ENCODE data around the gene IFI16. TPM values are rescaled to one million over a fixed set of nuclear protein-coding genes. Genes with fewer than 3 reads are reported as not detected.

The IFI16 gene
- total and polyA plus RNA-seq, 2 donors (not counting 3 experiments of a cell fraction or from before 2014, with no cell fraction given): 52.8 to 183 TPM

DNA sequence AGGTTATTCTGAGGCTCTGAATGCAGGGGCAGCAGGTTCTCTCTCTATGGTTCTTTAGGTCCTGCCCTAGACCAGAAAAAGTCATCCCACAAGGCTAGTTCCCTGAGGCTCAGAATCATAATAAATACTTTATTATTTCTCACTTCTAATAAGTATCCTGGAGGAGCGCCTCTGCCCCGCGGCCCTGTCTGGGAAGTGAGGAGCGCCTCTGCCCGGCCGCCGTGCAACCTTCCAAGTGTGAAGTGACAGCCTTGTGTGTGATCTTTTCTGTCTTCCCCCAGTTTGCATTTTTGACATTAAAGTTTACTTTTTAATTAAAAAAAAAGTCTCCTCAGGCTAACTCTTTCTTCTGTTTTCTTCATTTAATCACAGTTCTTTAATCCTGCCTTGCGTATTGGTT is 55.4 kb downstream of the IFI16 start:
- CTCF ChIA-PET: no interaction called here

DNA sequence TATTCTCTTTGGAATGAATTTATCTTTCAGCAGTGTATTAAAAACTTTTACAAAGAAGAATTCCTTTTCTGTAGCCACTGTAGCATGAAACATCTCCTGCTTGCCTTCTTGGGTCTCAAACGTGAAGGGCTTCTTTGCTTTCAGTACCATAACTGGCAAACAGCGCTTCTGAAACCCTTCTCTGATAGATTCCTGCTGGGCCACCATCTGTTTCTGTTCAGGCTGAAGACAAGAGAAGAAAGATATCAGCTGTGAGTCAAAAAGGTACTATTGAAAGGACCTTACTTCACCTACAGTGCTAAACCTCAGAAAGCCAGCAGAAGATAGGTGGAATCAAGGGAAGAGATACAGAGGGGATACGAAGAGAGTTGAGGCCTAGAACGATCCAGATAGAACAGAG is 56.4 kb downstream of the IFI16 start:
- H3K27me3 ChIP-seq (ENCODE audit: control insufficient read depth in 2 of 2, insufficient read depth in 2 of 2, low read length in 2 of 2): peaks cover 0 to 2% of the 10 kb centered on the region in 2 experiments
- no peak overlapping the region for H3K9ac ChIP-seq (replicated peaks; ENCODE audit: extremely low read depth, insufficient read depth, low read length)
- ChIA-PET POLR2A (no interaction called here), CTCF (no interaction called here)
- H3K36me3 ChIP-seq (ENCODE audit: control insufficient read depth in 2 of 2, extremely low read depth in 1 of 2, insufficient read depth in 2 of 2, low read length in 2 of 2): no peaks in the 10 kb centered on the region
- H3K4me2 ChIP-seq (ENCODE audit: insufficient read depth, low read length): no peak overlapping the region
- intact Hi-C loops (cut with micrococcal nuclease): no loop called here
- no peak overlapping the region for H3K4me3 ChIP-seq (replicated peaks in 1 of 3; ENCODE audit: insufficient read depth in 1 of 3, low read depth in 1 of 3, low read length in 3 of 3)
- TF ChIP-seq, protein P1, sequence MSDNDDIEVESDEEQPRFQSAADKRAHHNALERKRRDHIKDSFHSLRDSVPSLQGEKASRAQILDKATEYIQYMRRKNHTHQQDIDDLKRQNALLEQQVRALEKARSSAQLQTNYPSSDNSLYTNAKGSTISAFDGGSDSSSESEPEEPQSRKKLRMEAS (IDR thresholded peaks at IDR 0.05; ENCODE audit: insufficient read depth, insufficient read length): no peak
- TF ChIP-seq, protein P2, sequence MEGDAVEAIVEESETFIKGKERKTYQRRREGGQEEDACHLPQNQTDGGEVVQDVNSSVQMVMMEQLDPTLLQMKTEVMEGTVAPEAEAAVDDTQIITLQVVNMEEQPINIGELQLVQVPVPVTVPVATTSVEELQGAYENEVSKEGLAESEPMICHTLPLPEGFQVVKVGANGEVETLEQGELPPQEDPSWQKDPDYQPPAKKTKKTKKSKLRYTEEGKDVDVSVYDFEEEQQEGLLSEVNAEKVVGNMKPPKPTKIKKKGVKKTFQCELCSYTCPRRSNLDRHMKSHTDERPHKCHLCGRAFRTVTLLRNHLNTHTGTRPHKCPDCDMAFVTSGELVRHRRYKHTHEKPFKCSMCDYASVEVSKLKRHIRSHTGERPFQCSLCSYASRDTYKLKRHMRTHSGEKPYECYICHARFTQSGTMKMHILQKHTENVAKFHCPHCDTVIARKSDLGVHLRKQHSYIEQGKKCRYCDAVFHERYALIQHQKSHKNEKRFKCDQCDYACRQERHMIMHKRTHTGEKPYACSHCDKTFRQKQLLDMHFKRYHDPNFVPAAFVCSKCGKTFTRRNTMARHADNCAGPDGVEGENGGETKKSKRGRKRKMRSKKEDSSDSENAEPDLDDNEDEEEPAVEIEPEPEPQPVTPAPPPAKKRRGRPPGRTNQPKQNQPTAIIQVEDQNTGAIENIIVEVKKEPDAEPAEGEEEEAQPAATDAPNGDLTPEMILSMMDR (IDR thresholded peaks at IDR 0.05; ENCODE audit: extremely low read depth in 1 of 2, insufficient read depth in 1 of 2, low read depth in 1 of 2, low read length in 2 of 2): no peak
- TF ChIP-seq POLR2AphosphoS5 (IDR thresholded peaks at IDR 0.05; ENCODE audit: insufficient read depth, low read depth, low read length) (no peak), POLR2A (IDR thresholded peaks at IDR 0.05; ENCODE audit: low read depth, low read length) (no peak), MYC (IDR thresholded peaks at IDR 0.05; ENCODE audit: low read depth, low read length) (no peak), GATA2 (IDR thresholded peaks at IDR 0.05; ENCODE audit: insufficient read depth, insufficient read length, low read depth, low read length) (no peak), EZH2 (IDR thresholded peaks at IDR 0.05; ENCODE audit: borderline replicate concordance, low read depth, low read length, severe bottlenecking) (no peak), JUN (IDR thresholded peaks at IDR 0.05; ENCODE audit: borderline replicate concordance, insufficient read depth, insufficient read length, low read depth) (no peak), FOS (IDR thresholded peaks at IDR 0.05; ENCODE audit: borderline replicate concordance, insufficient read depth, low read length) (no peak)
- BruUV-seq (replicated peaks): no TSS peak
- H3K9me1 ChIP-seq (replicated peaks; ENCODE audit: control insufficient read depth, extremely low read depth, insufficient read depth, low read length): no peaks in the 10 kb centered on the region
- DNase-seq (ENCODE audit: low read depth, low spot score) (no peak), FAIRE-seq (no peak)
- dilution Hi-C loops (cut with MboI; ENCODE audit: extremely low pct_ligation_motif_present, low sequenced_read_pairs): no loop called here
- no peaks in the 10 kb centered on the region for H4K20me1 ChIP-seq (replicated peaks; ENCODE audit: control insufficient read depth, extremely low read depth, insufficient read depth, low read length)
- no peak overlapping the region for H2AFZ ChIP-seq (ENCODE audit: low read depth, low read length)
- H3K27ac ChIP-seq (ENCODE audit: insufficient read depth, low read depth, low read length): no peak overlapping the region
- no peaks in the 10 kb centered on the region for H3K79me2 ChIP-seq (ENCODE audit: control insufficient read depth, insufficient read depth, low read length)
- H3K4me1 ChIP-seq (ENCODE audit: control insufficient read depth, extremely low read depth, insufficient read depth, low read length): peaks cover 8% of the 10 kb centered on the region
- H3K9me3 ChIP-seq (replicated peaks; ENCODE audit: control insufficient read depth, insufficient read depth, low read length): no peaks in the 10 kb centered on the region

More for the DNA sequence above, 55.4 kb downstream of the IFI16 start:
- TF ChIP-seq GATA2 (IDR thresholded peaks at IDR 0.05; ENCODE audit: insufficient read depth, insufficient read length, low read depth, low read length): no peak
- H3K36me3 ChIP-seq (ENCODE audit: control insufficient read depth in 2 of 2, extremely low read depth in 1 of 2, insufficient read depth in 2 of 2, low read length in 2 of 2): no peaks in the 10 kb centered on the region
- no TSS peak for BruUV-seq (replicated peaks)
- H3K27me3 ChIP-seq (ENCODE audit: control insufficient read depth in 2 of 2, insufficient read depth in 2 of 2, low read length in 2 of 2): peaks cover 0 to 2% of the 10 kb centered on the region in 2 experiments
- POLR2A ChIA-PET: no interaction called here
- H2AFZ ChIP-seq (ENCODE audit: low read depth, low read length): no peak overlapping the region
- FAIRE-seq (no peak), DNase-seq (ENCODE audit: low read depth, low spot score) (no peak)
- H3K9me1 ChIP-seq (replicated peaks; ENCODE audit: control insufficient read depth, extremely low read depth, insufficient read depth, low read length): no peaks in the 10 kb centered on the region
- H3K4me2 ChIP-seq (ENCODE audit: insufficient read depth, low read length): no peak overlapping the region
- dilution Hi-C loops (cut with MboI; ENCODE audit: extremely low pct_ligation_motif_present, low sequenced_read_pairs) (no loop called here), intact Hi-C loops (cut with micrococcal nuclease) (no loop called here)
- H3K79me2 ChIP-seq (ENCODE audit: control insufficient read depth, insufficient read depth, low read length): no peaks in the 10 kb centered on the region
- H3K4me3 ChIP-seq (replicated peaks in 1 of 3; ENCODE audit: insufficient read depth in 1 of 3, low read depth in 1 of 3, low read length in 3 of 3): no peak overlapping the region
- no peaks in the 10 kb centered on the region for H4K20me1 ChIP-seq (replicated peaks; ENCODE audit: control insufficient read depth, extremely low read depth, insufficient read depth, low read length)
- H3K4me1 ChIP-seq (ENCODE audit: control insufficient read depth, extremely low read depth, insufficient read depth, low read length): peaks cover 8% of the 10 kb centered on the region
- H3K9ac ChIP-seq (replicated peaks; ENCODE audit: extremely low read depth, insufficient read depth, low read length): no peak overlapping the region
- H3K9me3 ChIP-seq (replicated peaks; ENCODE audit: control insufficient read depth, insufficient read depth, low read length): no peaks in the 10 kb centered on the region
- no peak overlapping the region for H3K27ac ChIP-seq (ENCODE audit: insufficient read depth, low read depth, low read length)

All from endothelial cell of umbilical vein (primary cell).